Thyroid gland (tissue), 4 donors: ENCODE results near the gene ARMC2.

Source experiments
- POLR2A ChIP-seq, 2 donors: fragments of 450-650 bp; IDR thresholded peaks; one replicate each; pipeline ENCODE4 v1.6.1; 2017; ENCODE audit warnings: antibody characterized with exemption in 2 of 2, mild to moderate bottlenecking in 2 of 2, moderate library complexity in 1 of 2
- TF ChIP-seq, protein P1 (sequence below), 6 experiments: fragments of 200-600 bp in 3 of 6; fragments of 450-650 bp in 3 of 6; sonication (generic) in 3 of 6; IDR thresholded peaks; one replicate each; pipeline ENCODE4 v1.5.1; 2016 to 2019; ENCODE audit warnings: antibody characterized with exemption in 6 of 6, mild to moderate bottlenecking in 2 of 6, inconsistent platforms in 1 of 6, moderate library complexity in 1 of 6

- TF ChIP-seq POLR2A (IDR thresholded peaks at IDR 0.05): no peak
- TF ChIP-seq, protein P1, sequence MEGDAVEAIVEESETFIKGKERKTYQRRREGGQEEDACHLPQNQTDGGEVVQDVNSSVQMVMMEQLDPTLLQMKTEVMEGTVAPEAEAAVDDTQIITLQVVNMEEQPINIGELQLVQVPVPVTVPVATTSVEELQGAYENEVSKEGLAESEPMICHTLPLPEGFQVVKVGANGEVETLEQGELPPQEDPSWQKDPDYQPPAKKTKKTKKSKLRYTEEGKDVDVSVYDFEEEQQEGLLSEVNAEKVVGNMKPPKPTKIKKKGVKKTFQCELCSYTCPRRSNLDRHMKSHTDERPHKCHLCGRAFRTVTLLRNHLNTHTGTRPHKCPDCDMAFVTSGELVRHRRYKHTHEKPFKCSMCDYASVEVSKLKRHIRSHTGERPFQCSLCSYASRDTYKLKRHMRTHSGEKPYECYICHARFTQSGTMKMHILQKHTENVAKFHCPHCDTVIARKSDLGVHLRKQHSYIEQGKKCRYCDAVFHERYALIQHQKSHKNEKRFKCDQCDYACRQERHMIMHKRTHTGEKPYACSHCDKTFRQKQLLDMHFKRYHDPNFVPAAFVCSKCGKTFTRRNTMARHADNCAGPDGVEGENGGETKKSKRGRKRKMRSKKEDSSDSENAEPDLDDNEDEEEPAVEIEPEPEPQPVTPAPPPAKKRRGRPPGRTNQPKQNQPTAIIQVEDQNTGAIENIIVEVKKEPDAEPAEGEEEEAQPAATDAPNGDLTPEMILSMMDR (IDR thresholded peaks at IDR 0.05): no peak
Measured at GRCh38 chr6:108993876-108994275, 145.7 kb downstream of the ARMC2 start.
